GM11168 (cell line): ENCODE results near the gene N4BP2L1.

Source experiments
- in situ Hi-C: fragments of 300-500 bp; cut with MboI; formaldehyde crosslinking; loops from one replicate; pipeline ENCODE4 v1.12.0; 2022; ENCODE audit warnings: low sequenced_read_pairs; ENCODE audit not compliant: unreplicated experiment

The N4BP2L1 gene

DNA sequence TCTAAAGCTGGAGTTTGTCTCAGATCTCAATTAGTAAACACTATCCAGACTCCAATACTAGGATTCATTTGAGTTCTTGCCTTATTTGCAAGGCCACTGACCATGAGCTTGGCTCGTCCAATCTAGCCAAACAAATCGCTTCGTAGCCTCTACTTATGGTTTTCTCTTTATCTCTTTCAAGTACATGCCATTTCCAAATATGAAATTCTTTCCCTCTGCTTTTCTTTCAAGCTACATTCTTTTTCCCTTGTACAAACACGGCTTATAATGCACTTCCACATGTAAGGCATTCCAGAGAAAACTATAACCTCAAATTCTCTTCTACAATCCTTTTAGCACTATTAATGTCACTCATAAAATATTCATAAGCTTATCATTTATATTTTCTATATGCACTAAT is 10.9 kb upstream of the N4BP2L1 start:
- in situ Hi-C loops = no loop called here

DNA sequence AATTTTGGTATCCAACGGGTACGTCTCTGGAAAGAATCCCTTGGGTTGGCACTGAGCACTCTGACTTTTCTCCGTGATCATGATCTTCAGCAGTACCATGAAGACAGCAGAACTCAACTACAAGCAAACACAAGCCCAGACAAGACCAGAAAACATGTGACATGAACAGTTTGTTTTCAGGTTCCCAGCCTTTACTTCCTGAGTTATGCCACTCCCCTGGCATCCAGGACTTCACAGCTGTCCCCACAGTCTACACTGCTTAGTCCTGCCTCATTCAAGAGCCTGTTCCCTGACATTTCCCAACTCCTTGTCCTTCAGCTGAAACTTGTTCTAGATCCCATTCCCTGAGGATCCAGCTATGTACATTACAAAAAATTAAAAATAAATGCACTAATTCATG is 4.9 kb upstream of the N4BP2L1 start:
- in situ Hi-C loops = no loop called here

DNA sequence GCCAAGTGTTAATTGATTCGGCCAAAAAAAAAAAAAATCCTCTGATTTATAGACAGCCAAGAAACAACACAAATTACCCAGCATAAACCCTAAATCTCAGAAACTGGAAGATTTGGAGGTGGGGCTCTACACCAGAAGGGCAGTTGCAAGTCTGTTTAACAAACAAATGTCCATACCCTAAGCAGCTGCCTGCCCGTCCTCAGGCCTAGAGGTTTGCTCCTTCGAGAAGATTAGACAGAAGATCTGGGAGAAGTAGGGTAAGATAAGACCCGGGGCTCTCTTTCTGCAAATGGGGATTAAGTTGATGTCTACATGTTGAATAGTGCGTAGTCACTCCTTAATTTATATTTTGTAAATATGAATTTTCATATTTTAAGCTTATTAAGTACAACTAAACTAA is 3.4 kb upstream of the N4BP2L1 start:
- in situ Hi-C loops = no loop called here

DNA sequence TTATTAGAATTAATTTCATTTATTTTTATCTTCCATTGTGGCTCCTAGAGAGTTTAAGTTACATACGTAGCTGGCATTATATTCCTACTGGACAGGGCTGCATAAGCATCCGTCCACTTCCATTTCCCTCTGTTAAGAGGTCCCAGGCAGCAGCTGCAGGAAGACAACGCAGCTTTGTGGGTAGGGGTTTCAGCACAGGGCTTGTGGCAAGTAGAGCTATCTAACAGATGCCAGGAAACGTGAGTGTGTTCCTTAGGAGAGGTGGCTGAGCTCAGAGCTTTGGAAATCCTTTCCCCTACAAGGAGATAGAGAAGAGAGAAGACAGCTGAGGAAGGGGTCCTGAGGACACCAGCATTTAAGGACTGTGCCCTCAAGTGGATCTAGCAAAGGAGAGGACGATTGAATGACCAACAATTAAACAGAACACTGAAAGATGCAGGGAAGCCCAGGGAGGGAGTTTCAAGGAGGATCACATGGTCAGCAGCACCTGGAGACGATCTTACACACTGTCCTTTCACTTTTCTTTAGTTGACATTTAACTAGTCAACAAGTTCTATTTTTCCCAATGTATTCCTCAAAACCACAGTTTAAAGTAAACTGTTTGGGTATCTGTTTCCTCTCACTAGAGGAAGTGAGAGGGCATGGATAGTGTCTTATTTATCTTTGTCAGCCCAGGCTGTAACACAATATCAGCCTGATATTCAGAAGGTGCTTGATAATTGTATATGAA is 2.3 kb upstream of the N4BP2L1 start:
- in situ Hi-C loops = no loop called here

DNA sequence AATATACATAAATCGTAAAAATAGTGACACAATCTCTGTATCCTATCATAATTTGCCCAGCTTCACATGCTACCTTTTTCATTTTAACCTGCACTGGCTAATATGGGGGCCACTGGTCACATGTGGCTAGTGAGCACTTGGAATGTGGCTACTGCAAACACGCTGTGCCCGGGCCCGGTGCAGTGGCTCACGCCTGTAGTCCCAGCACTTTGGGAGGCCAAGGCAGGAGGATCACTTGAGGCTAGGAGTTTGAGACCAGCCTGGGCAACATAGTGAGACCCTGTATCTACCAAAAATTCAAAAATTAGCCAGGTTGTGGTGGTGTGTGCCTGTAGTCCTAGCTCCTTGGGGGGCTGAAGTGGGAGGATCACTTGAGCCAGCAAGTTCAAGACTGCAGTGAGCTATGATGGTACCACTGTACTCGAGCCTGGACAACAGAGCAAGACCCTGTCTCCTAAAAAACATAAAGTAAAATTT is 1.5 kb upstream of the N4BP2L1 start:
- in situ Hi-C loops = no loop called here

DNA sequence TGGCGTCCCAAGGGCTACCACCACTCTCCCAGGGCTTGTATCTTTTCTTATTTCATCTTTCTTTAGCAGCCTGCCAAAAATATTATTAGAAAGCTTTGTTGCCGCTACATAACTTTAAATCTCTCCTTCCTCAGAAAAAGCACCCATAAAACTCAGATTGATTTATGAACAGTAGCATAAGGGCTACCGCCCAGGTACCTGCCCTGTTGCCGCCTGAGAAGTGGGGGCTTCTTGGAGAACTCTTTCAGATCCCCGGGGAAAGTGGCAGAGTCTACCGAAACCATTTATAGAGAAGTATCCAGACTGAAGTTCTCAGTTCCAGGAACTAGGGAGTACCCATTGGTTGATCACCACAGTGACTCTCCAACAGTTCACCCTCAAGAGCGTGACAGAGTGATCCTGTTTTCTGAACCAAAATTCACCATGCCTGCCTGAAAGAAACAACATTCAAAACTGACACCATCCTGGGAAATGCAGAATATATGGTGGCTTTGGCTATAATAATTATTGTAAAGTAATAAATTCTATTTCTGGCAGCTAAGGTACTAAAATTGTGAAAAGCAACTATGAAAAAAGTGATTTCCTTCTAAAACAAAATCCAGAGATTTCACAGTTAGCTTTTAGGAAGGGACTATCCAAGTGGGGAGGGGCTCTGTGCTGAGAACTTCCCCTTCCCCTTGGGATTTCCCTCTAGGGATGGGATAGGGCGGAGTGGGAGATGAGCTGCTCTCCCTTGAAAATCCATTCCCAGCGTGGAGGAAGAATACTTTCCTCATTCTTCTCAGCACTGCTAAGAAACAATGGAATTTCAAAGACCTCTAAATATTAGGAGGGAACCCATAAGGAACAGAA is 877 bp upstream of the N4BP2L1 start:
- in situ Hi-C loops = no loop called here

DNA sequence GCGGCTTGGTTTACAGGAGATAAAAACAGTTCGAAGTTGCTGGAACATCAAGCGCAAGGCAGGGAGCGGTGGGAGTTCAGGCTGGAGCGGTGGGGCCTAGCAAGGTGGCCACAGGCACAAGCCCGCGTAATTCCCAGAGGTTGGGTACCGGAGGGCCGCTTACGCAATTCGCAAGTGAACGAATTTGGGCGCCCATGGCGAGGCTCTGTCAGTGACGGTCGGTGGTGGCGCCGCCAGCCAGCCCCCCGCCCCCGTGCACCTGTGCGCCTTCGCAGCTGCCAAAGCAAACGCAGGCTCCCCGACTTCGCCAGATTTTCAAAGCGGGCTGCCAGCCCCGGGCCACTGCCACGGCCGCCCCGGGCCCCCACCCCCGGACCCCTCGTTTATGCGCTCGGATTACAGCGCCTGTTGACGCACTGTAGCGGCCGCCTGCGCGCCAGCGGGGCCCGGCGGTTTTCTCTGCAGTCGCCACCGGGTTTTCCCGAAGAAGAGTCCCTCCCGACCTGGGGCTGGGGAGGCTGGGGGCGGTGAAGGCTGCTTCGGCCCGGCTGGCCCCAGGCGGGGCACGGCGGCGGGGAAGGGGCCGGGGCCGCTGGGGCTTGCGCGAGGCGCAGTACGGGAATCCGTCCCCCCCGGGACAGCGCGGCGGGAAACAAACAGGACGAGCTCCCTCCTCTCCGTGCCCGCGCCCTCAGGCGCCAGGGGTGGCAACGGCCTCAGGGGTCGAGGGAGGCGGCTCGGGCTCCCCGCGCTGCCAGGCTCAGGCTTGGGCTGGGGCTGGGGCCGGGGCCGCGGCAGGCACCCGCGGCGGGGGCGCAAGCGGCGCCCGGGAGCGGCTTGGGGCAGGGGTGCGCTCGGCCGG is 709 bp downstream of the N4BP2L1 start:
- in situ Hi-C loops = no loop called here

DNA sequence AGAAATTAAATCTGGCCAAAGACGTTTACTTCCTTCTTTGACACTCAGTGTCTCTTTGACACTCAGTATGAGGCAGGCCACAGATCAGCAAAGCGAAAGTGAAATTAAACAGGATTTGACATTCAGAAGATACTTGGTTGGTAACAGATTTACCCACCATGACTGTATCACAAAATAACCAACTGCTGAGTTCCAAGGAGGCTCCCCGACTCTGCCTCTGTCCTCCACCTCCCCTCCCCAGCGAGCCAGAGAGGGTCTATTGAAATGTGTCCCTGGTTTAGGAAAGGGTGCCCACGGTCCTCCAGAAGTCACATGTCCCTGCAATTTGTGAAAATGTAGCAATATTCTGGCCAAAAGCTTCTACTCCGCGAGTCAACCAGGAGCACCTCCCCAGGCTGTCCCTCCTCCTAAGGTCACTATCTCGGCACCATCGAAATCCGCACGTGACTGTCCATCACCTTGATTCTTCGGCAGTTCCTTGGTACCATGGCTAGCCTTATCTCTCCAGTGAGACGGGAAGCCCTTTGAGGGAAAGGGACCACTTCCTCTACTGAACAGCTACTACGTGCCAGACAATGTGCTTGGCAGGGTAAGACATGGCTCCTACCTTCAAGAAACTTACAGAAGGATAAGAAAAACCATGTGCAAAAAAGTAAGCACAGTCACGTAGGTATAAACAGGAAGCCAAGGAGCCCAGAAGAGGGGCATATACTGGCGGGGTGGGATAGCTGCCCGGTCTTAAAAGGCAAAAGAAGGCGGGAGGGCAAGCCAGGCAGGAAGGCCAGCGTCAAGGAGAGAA is 1.5 kb downstream of the N4BP2L1 start:
- in situ Hi-C loops = no loop called here

DNA sequence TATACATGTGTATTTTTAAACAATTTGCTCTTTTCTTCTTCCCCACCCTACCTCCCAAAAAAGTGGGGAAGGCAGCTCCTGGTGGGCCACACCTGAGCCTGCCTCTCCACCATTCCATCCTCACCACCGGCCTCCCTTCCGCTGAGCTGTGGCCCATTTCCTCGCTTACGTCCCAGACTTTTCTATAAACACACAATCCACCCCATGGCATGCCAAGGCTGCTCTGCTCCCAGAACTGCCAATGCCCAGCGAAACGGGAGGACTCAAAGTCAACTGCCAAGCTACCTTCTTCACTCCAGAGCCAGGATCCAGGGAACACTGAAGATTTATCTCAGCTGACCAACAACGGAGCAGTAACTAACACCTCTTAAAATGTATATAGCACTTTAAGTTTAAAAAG is 2.8 kb downstream of the N4BP2L1 start:
- in situ Hi-C loops = no loop called here

DNA sequence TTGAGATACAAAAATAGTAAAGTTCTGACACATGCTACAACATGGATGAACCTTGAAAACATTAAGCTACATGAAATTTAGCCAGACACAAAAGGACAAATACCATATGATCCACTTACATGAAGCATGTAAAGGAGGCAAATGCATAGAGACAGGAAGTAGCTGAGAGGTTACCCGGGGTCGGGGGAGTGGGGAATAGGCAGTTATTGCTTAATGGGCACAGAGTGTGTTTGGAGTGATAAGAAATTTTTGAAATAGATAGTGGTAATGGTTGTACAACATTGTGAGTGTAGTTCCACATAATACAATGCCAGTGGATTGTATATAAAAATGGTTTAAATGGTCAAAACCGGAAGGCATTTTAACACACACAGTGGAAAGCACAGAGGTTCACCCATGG is 4.3 kb downstream of the N4BP2L1 start:
- in situ Hi-C loops = no loop called here

DNA sequence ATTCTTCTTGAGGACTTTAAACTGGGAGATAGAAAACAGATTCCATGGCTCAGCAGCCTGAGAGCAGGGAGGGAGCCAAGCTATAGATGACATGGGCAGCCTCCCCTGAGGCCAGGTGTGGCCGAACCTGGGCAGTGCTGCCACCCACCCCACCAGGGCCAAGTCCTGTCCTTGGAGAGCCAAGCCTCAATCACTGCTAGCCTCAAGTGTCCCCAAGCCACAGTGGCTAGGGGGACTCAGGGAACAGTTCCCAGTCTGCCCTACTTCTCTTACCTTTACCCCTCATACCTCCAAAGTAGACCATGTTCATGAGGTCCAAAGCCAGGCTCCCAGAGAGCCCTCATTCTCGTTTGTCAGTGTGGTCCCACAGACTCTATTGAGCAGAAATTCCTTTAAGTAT is 8.1 kb downstream of the N4BP2L1 start:
- in situ Hi-C loops = no loop called here

DNA sequence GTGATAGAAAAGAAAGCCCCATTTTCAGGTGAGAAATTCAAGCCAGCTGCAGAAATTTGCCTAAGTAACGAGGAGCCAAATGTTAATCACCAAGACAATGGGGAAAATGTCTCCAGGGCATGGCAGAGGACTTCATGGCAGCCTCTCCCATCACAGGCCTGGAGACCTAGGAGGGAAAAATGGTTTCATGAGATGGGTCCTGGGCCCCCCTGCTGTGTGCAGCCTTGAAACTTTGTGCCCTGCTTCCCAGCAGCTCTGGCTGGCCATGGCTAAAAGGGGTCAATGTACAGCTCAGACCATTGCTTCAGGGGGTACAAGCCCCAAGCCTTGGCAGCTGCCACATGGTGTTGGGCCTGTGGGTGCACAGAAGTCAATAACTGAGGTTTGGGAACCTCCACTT is 9.9 kb downstream of the N4BP2L1 start:
- in situ Hi-C loops = no loop called here

DNA sequence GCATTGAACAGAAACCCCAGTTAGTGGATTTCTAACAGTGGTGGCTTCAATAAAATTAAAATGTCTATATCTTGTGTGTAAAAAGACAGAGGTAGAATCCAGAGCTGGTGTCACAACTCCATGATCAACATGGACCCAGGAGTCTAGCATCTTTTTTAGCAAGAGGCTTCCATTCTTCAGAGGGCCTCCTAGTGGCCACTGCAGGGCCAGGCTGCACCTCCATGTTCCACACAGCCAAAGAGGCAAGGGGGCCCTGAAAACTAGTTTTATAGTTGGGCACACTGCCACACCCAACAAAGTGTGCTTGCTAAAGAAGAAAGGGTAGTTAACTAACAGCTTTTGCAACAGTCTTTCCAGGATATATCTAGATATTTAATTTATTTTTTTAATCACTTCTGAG is 12.9 kb downstream of the N4BP2L1 start:
- in situ Hi-C loops = no loop called here

DNA sequence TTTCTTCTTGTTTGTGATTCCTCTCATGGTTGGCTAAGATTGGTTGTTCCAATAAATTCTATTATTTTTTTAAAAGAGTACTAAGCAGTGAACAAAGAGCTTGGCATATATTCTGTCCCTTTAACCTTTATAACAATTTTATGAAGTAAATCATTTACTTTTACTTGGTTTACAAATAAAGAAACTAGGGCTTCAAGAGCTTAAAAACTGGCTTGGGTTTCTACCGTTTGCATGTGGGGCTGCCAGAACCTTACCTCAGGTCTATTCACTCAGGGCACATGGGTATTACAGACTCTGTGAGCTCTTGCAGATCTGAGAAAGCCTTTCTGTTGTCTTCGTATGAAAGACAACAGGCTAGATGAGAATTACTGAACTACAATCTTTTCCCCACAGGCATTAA is 13.3 kb downstream of the N4BP2L1 start:
- in situ Hi-C loops = no loop called here

DNA sequence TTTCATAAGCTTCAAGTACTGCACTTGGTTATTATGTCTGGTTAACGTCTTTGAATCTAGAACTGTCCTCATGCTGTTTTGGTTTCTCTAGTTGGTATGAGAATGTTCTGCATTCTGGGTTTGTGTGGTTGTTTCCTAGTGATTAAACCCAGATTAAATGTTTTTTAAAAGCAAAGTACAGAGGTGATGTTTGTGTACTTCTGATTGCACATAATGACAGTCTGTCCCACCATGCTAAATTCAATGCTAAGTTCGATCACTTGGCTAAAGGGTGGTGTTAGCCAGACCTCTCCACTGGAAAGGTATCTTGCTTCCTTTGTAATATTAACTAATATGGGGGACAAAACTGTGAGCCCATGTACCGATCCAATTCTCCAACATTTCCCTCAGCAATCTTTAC is 14.6 kb downstream of the N4BP2L1 start:
- in situ Hi-C loops = no loop called here

DNA sequence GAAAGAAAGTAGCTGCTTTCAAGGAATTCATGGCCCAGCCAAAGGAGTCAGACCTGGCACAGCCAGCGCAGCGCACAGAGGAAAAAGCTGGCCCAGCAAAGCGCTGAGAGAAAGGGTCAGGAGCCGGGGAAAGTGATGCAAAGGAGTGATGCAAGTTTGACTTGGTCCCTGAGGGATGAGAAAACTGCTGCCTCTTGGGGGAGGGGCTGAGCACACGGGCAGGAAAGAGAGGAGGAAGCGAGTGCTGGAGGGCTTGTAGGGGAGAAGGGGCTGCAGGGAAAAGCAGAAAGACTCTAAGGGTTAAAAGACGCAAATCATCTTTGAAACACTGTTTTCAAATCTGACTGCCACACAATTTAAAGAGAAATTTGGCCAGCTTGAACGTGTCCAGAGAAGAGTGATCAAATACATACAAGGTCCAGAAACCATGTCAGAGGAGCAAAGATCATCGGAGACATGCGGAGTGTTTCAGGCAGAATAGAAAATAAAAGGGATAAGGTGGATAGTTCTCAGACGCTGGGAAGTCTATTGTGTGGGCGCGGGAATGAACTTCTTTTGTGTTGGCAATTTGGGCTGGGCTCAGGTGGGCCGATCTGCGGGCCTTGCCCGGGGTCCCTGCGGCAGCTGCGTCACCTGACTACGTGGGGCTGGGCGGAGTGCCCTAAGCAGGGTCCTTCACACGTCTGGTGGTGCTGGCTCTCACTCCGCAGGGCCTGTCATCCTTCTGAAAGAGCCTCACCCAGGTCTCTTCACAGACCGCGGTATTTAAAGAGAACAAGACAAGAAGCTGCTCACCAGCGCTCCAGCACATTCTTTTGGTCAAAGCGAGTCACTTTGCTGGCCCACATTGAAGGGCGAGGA is 18.1 kb downstream of the N4BP2L1 start:
- in situ Hi-C loops = no loop called here

DNA sequence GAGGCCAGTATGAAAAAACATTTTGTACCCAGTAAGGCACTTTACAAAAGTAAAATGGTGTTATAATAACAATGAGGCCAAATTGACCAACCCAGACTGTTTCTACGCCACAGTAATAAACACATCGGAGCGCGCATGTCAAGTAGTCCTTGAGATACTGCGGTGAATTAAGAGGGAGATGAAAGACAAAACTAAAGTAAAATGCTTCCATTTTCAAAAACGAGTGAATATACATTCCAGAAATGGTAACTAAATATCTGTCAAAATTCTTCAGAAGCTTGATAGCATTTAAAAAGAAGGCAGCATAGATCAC is 19.0 kb downstream of the N4BP2L1 start:
- in situ Hi-C loops = no loop called here

DNA sequence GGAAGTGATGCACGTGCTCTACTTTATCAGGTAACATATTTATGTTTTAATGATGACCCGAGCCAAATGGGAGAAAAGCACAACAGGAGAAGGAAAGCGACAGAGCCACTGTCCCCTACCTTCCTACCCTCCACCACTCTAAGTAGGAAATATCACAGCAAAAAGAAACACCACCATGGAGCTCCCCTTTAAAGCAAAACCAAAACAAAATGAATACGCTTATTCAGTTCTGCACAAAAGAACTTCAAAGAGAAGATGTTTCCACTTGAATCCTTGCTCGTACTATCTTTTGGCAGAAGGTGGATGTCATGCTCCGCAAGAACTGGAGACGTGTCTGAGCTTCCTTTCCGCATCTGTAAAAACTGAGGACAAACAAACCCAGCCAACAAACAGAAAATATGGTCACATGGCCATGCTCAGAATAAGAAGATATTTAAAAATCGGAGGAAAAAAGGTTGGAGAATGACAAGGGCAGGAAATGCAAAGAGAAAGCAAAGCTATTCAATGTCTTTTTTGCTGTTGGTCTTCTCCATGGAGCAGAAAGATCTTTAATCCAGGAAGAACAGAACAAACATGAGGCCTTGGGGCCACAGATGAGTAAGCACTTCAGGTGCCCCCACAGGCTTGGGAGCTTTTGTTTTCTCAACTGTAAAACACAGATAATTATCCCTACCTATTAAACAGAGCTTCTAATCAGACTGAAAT is 19.5 kb downstream of the N4BP2L1 start:
- in situ Hi-C loops = no loop called here

DNA sequence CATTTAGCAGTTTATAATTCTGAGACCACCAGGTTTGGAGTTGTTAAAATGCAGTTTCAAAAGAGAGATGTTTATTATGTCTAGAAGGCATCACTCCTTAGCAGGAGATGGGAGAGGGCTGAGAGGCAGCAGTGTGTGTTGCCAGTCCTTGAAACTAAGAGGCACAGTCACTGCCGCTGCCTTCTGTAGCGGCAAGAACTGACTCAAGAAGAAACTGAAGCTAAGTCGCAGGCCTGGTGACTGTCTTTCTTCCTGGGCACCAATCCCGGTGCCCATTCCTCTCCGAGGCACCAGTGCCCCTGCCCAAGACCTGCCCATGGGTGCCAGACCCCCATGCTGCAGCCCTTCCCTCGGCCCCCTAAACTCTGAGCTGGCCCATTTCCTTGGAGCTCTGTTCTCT is 20.1 kb downstream of the N4BP2L1 start:
- in situ Hi-C loops = no loop called here
